ENCODE data around the gene BRINP3.

Gene BRINP3

DNA sequence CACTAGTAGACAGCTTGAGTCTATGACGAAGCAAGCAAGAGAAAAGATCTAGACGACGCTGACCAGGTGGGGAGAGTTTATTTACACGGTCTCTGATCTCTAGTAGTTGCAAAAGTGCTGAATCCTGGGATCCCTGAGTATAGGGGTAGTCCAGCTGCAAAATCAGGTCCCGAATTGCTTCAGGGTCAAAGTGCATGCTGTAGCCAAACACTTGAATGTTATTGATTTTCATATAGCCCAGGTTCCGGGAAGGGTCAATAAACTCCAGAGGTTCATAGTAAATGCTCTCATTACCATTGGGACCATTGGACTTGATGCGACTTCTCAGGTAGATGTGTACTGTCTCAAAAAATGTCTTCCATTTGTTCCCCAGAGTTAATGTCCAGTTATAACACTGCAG is 379.6 kb downstream of the BRINP3 start:
- no peak for DNase-seq

DNA sequence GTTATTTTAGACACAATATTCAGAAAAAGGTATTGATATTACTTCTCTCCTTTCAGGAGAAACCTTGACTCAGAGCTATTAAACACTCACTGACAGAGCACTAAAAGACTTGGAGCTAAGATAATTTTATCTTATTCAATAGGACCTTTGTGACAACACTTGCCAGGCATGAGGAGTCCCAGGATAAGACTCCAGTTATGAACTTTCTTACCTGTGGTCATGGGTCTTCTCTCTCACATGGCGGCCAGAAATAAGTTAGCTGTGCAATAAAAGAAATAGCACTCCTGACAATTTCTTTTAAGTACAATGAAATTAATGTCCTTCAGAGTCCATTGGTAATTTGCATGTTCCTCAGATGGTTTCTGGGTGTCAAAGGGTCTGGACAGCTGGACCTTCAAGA is 382.1 kb downstream of the BRINP3 start:
- DNase-seq = no peak

DNA sequence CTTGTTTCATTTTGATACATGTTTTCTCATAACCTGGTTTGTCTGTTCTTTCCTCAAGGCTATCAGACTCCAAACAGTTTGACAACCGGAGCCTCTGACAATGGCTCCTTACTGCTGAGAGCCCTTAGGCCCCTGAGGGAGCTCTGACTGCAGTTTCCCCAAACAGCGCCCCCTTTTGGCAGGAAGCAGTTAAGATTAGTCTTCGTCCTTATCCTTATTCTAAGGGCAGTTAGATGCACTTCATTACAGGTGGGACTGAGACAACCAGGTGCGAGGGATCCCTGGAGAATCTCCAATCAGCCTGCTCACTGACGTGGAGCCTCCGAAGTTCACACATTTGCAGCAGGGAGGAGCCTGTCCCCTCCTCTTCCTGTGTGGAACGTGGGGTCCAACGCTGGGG is 393.1 kb downstream of the BRINP3 start:
- DNase-seq = no peak

DNA sequence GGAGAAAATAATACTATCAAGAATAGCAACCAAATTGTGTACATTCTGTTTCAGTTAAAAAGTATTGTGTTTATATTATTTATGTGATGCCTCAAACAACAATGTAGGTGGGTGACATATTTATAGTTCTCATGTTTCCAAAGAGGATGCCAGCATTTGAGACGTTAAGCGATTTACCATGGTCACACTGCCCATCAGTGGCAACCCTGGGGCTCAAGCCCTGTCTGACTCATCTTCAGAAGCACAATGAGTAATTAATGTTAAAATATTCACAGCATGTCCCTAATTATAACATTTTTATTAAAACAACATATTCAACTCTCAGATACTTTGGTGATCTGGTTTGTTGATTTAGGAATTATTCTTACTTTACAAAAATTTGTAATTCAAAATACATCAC is 409.4 kb downstream of the BRINP3 start:
- no peak for DNase-seq

- no peak for DNase-seq
Measured at GRCh38 chr1:190067592-190067991, 410.1 kb downstream of the BRINP3 start.

DNA sequence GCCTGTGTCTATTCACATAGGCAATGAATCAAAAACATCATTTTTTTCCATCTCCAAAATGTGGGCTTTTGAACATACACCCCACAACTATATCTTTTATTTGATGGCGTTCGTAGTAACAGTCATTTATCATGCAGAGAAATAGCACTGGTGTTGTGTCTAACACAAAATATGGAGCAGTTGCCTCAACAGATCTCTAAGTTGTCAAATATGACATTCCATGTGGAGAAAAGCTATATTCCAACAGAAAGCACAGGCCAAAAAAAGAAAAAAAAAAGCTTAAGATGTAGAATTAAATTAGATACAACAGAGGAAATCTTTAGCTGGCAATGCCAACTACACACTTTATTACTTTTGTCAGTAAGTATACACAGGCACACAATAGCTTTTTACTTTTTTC is 411.7 kb downstream of the BRINP3 start:
- DNase-seq = no peak

DNA sequence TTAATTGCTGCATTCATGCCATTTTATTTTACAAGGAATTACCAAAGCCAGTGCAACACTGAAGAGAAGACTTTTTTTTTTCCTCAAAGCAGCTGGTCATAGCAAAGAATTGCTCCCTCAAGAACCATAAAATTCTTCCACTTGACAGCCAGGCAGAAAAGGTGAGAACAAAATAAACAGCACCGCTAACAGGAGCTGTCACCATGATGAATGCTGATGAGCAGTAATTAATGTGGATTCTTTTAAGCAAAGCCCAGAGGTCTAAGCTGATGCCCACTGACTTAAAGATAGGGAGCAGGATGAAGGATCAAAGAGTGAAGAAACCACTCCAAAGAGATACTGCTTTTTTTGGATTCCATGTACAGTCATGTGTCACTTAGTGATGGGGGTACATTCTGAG is 428.4 kb downstream of the BRINP3 start:
- no peak for DNase-seq
